ENCODE data around the gene SLC12A4.

GRCh38 chr16:67930678-67931211, 37.7 kb downstream of the SLC12A4 start:
- no peak for TF ChIP-seq EZH2 (IDR thresholded peaks at IDR 0.05)
- TF ChIP-seq POLR2AphosphoS5 (IDR thresholded peaks at IDR 0.05; ENCODE audit: borderline replicate concordance, low read depth, low read length): no peak
- TF ChIP-seq FOXP2 (optimal IDR thresholded peaks at IDR 0.05; ENCODE audit: control extremely low read depth, extremely low read length, insufficient read depth): no peak
